SH-SY5Y (cell line): ENCODE measurements around the gene METAP1.

Experiments used
- GATA2 ChIP-seq: IDR thresholded peaks from 2 replicates; pipeline ENCODE4 v1.6.1; 2011; ENCODE audit warnings: mild to moderate bottlenecking, low read depth, low read length
- GATA3 ChIP-seq: IDR thresholded peaks from 2 replicates; pipeline ENCODE4 v1.6.1; 2011; ENCODE audit warnings: low read depth, mild to moderate bottlenecking, low read length, moderate library complexity

DNA sequence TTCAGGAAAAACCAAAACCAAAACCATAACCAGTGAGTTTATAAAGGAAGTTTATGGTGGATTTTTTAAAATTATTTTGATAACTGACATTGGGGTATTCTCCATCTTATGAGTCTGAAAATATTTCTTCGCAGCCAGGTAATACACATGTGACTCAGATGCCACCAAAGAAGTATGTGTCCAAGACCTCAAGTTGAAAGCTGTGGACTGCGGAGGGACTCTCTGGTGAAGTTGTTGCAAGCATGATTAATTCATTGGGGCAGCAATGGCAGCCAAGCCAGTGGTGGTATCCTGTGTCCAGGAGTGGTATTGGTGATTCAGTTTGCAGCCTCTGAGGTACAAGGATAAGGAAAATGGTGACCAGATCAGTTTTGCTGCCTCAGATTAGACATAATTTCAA lies 107.1 kb downstream of the METAP1 start:
- no peak for TF ChIP-seq GATA3
- TF ChIP-seq GATA2: no peak
